Fibroblast of skin of scalp (primary cell): ENCODE data around the gene ALDH1L1.
"Not testable (repeated sequence)": the region's sequence is repeated elsewhere in the genome, so short reads cannot be mapped to it uniquely, and the experiment has no call there.

Source experiments
- DNase-seq: peaks from one replicate; pipeline ENCODE4 v3.0.0-alpha.2; 2013

The ALDH1L1 gene

DNA sequence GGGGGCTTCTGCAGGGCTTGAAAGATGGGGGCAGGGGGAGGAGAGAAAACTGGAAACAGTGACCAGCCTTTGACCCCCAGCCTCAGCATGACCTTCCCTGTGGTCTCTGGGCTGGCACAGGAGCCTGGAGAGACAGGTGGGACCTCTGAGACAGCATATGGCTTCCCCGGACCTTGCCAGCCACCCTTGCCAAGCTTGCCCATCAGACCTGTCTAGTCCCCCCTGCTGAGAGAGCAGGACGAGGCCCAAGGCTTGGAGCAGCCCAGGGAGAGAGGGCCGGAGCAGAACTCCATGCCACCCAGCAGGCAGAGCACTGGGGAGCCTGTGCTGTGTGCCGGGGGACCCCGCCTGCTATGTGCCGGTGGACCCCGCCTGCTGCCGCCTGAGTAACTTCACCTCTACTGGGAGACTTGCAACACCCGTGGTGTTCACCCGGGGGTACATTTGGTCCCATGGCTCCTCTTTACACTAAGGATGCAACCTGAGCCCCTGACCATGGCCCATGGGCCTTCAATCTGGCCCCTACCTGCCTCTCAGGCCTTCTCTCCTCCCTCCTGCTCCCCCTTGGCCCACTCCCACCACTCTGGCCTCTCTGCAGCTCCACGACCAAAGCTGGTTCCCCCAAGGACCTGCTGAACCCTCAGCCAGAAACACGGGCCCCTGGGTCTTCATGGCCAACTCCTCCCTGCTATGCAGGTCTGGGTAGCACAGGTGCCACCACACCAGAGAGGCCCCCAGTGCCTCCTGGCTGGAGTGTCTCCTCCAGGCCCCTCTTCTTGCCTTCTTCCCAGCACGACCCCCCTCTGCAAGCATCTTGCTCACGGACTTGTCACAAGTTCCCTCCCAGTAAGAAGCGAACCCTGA lies 75.4 kb downstream of the ALDH1L1 start:
- DNase-seq = no peak

DNA sequence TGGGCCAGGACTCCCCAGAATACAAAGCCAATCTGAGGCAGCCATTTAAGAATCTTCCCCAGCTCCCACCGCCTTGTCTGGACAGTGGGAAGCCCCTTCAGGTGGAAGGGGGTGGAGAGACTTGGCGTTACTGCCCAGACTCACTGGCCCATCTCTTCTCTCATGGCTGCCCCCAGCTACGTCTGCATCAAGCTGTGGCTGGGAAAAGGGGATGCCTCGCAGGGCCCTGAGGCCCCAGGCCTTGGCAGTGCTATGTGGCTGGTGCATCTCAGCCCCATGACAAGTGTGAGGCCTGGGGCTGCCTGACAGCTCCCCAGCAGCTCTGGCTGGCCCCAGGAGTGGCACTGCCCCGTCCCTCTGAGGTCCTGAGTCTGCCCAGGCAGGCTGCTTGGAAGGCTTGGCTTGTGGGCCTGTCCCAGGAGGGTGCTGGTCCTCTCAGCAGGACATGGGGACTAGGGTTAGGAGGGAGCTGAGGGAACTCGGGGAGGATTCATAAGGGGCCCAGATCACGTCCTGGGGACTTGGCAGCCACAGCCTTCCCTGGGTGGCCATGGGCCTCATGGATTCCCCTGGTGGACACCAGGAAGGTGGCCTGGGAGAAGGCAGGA lies 76.3 kb downstream of the ALDH1L1 start:
- no peak for DNase-seq

DNA sequence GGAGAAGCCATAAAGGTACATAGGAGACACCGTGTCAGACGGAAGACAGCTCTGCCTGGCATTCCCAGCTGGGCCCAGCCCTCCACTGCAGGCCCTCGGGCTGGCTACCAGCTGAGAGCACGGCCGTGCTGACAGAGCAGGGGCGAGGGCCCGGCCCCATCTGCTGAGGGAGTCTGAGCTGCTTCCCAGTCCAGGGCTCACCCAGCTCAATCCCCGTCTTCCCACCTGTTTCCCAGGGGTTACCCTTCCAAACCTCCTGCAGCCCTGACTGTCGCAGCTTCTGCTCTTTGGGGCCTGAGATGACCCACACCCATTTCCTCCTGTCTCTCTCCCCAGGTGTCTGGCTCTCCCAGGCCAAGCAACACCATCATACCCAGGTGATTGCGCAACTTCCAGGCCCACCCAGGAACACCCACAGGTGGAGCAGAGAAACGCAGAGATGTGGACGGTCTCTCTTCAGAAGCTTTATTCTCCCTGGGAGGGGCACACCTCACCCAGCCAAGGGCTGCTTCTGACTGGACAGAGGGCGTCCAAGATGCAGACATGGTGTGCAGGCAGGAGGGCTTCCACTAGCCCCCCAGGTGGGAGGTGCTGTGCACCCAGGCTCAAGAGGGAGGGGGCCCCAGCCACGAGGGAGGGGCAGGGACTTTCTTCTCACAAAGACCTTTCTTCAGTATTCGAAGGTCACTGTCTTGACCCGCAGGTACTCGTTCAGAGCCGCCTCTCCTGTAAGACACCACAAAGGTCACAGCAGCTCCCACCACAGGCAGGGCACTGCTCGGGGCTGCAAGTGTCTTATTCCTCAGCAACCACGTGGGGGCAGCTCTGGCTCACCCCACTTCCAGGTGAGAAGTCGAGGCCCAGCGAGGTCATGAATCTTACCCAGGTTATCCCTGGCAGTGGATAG lies 77.0 kb downstream of the ALDH1L1 start:
- DNase-seq = no peak

DNA sequence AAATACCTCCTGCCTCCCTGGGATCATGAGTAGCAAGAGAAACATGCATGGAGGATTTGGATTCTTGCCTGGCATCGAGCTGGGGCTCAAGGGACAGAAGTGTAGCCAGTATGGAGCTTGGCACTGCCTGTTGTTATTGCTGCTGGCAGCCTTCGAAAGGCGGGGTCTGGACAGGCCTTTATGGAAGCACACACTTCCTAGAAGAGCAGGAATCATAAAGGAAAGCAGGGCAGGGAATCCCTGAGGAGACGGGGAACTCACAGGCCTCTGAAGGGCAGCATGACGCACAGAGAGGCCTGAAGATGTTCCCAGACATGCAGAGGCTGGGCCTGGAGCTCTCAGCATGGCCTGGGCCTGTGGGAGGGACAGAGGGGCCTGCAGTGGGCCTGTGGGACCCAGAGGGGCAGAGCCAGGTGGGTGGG lies 77.8 kb downstream of the ALDH1L1 start:
- peak; percentile 68 for DNase-seq

DNA sequence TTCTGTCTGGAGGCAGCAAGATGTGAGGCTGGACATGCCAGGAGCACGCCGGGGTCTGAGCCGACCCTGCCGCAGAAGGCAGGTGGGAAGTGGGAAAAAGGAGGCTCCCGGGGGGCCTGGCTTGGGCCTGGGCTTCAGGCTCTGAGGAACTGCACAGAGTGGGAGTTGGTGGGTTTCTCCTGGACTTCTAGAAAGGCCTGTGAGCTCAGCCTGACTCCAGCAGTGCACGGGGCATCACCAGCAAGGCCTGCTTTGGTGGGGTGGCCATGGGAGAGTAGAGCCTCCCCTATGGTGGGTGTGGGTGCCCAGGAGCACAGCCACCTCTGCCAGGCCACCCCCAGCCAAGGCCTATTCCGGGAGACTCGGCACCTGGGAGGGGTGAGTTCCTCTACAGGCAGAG lies 78.4 kb downstream of the ALDH1L1 start:
- DNase-seq = no peak

DNA sequence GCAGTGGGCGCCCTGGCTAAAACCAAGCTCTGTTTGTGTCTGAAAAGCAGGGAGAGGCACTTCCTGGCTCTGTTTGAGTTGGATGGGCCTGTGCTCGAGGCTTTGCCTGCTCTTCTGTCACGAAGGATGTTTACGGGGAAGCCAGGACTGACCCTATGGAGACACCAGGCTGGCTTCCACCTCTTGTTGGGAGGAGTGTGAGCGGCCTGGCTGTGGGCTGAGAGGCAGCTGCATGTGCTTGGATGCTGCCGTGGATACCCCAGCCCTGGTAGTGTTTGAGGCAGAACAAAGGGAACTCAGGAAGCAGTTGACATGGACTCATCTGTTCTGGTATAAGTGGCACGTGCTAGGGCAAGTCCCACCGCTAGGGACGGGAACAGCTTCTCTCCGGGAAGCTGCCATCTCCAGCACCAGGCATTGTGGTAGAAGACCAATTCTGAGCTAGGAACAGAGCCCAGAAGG lies 78.8 kb downstream of the ALDH1L1 start:
- no peak for DNase-seq

DNA sequence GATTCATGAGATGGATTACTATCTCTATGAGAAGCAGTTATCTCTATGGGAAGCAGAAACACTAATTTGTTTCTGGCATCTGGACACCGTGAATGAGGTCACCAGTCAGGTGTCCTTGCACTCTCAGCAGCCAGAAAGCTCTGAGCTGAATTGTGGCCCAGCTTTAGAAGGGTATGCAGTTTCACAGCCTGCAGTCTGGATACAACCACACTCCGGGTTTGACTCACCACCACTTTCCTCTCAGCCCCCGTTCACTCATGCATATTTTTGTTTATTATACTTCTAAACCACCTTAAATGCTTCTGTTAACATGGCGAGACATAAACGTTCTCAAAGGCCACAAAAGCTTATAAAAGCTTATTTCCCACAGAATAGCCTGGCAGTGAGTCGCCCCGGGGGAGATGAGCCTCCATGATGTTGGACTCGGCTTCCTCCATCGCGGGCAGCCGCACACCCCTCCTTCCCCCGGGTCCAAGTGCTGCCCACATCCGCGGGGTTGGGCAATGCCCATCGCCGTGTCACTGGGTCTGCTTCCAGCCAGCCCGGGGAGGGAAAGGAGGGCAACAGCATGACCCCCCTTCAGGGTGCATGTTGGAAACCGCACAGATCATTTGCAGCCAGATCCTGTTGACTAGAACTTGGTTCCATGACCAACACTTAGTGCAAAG lies 79.6 kb downstream of the ALDH1L1 start:
- DNase-seq = peak; percentile 41

DNA sequence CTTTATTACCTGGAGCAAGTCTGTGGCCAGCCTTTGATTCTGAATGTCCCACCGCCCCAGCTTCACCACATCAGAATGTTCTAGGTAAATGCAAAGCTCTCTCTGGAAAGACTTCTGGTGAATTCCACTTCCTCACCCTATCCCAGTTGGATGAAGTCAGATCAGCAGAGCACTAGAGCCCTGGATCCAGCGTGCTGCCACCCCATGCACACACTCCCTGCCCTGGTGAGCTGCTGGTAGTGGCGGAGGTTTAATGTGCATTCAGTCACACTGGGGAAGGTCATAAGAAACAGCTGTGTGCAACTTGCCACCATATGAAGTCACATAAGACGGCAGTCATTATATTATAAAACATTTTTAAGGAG lies 80.1 kb downstream of the ALDH1L1 start:
- DNase-seq = no peak

DNA sequence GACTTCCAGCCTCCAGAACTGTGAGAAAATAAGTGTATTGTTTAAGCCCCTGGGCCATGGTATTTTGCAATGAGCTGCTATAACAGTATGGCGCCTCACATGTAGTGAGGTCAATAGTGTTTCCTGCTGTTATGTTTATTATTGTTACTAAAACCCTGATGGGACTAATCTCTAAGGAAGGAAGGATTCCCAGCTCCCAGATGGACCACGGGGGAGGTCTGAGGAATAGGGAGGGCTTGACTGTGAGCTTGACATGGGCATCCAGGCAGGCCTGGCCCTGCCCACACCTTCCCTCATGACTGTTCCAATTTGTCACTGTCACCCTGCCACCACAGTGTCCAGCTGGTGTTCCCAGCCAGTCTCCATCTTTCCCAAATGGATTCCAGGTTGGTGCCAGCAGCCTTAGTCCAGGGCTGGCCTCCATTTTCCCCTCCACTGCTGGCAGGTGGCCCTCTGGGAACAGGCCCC lies 82.0 kb downstream of the ALDH1L1 start:
- peak; percentile 55 for DNase-seq

DNA sequence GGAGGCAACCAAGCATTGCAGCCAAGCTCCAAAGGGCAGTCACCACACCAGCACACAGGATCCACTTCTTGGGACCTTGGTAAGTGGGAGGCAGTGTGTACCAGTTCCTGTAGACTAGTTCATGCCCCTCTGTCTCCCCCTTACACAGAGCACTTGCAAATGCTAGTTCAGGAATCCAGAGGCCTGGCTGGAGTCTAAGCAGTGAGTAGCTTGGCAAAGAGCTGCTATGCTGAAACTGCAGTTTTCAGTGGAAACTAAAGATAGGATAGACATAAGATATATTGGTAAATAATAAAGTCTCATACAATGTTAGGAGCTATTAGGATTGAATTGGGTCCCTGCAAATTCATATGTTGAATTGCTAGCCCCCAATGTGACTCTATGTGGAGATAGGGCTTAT lies 82.6 kb downstream of the ALDH1L1 start:
- no peak for DNase-seq

DNA sequence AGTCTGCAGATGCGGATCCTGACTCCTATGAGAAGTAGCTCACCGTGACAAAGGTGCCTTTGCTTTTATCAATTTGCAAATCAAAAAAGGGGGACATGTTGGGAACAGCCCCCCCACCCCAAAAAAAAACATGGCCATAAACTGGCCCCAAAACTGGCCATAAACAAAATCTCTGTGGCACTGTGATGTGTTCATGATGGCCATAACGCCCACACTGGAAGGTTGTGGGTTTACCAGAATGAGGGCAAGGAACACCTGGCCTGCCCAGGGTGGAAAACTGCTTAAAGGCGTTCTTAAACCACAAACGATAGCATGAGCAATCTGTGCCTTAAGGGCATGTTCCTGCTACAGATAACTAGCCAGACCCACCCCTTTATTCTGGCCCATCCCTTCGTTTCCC lies 84.1 kb downstream of the ALDH1L1 start:
- DNase-seq = not testable (repeated sequence)

DNA sequence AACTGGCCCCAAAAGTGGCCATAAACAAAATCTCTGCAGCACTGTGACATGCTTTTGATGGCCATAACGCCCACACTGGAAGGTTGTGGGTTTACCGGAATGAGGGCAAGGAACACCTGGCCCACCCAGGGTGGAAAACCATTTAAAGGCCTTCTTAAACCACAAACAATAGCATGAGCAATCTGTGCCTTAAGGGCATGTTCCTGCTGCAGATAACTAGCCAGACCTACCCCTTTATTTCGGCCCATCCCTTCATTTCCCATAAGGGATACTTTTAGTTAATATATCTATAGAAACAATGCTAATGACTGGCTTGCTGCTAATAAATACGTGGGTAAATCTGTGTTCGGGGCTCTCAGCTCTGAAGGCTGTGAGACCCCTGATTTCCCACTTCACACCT lies 88.3 kb downstream of the ALDH1L1 start:
- DNase-seq = not testable (repeated sequence)

DNA sequence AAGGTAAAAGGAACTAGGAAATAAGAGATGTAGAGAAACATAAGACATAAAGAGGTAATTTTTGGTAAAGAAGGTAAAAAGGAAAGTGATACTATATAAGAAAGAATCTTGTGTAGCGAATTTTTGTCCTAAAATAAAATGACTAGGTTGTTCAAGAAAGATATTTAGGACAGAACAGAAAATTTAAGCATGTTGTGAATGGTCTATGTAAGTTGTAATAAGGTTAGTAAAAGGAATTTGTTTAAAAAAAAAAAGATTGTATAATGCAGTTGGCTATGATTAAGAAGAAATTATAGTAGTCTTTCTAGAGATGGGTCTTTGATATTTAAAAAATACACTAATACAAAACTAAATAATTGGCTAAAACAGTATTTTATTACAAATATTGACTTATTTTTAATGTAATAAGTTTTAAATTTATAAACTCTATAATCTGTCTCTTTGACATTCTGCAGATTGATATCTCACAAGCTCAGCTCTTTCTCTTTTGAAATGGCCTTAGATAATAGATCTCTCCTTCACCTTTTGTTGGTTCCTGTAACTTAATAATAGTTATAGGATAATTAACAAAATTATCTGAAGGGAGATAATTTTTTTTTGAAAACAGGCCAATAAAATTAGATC lies 92.7 kb downstream of the ALDH1L1 start:
- DNase-seq = no peak

DNA sequence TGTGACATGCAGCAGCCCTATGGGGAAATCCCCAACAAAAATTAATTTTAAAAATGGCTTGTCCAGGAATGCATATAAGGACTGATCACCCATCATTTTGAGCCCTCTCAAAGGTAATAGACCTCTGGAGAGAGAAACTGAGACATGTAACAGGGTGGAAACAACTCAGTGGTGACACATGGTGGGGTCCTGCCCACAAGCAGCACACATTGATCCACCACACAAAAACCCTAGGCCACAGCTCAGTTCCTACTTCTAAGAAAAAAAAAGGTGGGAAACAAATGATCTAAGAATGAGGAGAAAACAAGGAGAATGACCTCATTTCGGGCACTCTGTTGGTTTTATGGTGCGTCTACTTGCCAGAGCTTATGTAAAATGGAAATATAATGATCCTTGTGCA lies 94.5 kb downstream of the ALDH1L1 start:
- no peak for DNase-seq

DNA sequence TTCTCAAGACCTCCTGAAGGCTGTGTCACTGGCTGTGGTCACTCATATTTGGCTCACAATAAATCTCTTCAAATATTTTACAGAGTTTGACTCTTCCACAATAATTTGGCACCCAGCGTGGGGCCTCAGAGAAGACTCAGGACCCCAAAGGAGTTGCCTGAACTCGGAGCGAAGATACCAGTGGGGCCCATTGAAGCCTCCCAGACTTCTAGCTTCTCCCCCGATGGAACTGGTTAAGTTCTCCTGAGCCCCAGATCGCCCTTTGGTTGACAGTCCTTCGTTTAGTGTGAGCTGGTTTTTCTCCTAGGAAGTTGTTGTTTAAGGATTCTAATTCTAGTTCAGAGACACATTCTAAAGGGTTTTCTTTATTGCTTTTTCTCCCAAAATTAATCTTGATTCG lies 95.1 kb downstream of the ALDH1L1 start:
- DNase-seq = no peak

DNA sequence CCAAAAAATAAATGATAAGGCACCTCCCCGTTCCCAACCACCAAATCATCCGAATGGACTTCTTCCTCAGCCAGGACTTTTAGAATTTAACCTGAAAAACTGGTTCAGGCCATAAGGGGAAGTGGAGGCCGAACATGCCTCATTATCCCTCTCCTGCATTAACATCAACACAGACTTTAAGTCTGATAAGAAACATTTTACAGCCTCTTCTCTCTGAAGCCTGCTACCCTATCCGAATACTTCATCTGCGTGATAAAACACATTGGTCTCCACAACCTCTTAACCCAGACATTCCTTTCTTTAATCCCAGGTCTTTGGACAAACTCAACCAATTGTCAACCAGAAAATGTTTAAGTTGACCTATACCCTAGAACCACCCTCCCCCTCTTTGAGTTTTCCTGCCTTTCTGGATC lies 95.6 kb downstream of the ALDH1L1 start:
- DNase-seq = no peak

DNA sequence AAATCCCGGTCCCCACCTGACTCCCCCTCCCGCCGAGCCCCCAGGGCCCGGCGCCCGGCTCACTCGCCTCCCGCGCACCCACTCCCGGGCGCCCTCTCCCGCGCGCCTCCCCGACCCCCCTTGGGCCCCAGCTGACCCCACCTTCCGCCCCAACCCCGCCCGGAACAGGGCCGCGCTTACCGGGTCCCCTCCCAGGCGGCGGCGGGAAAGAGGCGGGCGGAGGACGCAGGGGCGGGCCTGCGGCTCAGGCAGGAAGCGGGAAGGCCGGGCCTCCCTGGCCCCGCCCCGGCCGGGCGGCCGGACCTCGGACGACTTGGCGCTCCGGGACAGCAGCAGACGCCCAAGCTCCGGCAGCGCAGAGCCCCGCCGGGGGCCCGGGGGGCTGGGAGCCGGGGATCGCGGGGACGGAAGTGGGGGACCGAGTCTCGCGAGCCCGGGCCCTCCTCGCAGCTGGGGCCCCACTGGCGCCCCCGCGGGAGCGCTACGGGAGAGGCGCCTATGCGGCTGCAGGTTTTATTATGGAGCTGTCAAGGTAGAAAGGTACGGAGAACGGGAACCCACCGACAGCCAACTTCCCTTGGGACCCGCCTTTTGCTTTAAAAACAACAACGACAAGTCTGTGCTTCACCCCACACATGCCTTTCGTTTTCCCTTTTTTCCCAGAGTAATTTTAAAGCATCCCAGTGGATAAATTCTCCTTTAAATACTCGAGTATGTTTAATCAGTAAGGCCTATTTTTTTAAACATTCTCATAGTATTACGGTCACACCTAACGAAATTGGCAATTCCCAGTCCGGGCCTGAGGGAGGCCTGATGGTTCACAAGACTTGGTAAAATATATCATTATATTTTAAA lies 96.2 kb downstream of the ALDH1L1 start, which contains the start of gene SLC41A3:
TSS of gene SLC41A3 (minus strand) at position 212 of the 855 bp plus-strand sequence. CDS start 15,905 bp downstream, outside the sequence.
- peak; percentile 80 for DNase-seq

DNA sequence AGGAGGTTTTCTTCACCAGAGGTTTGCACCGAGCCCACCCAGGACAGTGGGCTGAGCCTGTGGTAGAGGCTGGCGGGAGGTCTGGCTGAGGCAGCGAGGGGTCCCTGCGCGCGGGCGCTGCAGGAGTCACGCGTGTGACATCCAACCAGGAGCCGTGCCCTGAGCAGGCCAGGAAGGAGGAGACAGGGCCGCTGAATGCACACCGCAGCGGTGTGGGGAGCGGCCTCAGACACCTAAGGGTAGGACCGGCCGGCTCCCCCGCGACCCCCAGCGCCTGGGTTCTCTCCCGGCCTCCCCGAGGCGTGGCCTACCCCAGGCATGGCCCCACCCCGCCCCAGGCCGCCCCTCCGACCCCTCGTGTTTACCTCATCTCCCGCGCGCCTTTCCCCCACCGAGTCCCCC lies 96.9 kb downstream of the ALDH1L1 start:
- DNase-seq = peak; percentile 29

DNA sequence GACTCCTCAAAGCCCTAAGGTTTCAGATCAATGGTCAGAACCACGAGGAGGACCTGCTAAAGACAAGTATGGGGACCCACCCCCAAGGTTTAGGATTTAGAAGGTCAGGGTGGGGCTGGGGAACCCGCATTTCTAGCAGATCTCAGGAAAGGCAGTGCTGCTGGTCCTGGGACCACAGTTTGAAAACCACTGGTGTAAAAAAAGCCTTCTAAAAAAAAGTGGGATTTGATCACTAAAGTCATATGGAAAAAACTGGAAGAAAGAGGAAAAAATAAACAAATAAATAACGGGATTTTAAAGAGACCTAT lies 97.3 kb downstream of the ALDH1L1 start:
- DNase-seq = no peak

DNA sequence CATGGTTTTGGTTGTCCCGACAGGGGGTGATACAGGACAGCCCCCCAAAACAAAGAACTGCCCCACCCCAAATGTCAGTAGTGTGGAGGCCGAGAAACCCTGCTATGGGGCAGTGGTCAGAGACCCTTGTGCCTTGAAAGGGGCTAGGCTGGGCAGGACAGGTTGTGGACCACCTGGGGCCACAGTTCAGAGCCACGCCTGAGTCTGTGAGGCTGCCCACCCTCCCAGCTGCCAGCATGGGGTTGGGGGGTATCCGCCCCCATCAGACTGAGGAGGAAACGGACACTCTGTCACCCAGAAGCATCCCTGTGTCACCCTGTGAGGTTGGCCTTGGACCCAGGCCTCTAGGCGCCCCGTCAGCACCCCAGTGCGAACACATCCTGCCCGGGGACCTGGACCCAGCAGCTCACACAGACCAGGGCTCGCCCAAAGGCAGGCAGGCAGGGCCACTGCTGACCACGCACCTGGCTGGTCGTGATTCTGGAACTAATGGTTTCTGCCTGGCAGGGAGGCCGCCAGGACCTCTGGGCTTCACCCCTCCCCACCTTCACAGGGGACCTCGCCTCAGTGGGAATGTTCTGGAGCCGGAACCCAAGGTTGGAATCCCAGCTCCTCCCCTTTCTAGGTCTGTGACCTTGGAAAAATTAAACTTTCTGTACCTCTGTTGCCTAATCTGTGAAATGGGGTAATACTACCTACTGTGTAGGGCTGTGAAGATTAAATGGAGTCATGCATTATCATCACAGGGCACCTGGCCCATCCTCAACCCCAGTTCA lies 97.8 kb downstream of the ALDH1L1 start:
- no peak for DNase-seq
